ENCODE results near the gene PPARA.

Gene PPARA

GRCh38 chr22:46110215-46110614 is 40.1 kb upstream of the PPARA start:
- no peaks in the 10 kb centered on the region for H3K9me3 ChIP-seq (ENCODE audit: insufficient read depth, low read length)
- no peak overlapping the region for H3K4me2 ChIP-seq (ENCODE audit: low read length)
- H2AFZ ChIP-seq (ENCODE audit: low read depth, low read length) = no peak overlapping the region
- H3K36me3 ChIP-seq (replicated peaks; ENCODE audit: low read depth, low read length) = no peaks in the 10 kb centered on the region
- no peak overlapping the region for H3K27ac ChIP-seq (ENCODE audit: low read length)
- no peak overlapping the region for H3K9ac ChIP-seq (ENCODE audit: low read length)
- no peaks in the 10 kb centered on the region for H4K20me1 ChIP-seq (ENCODE audit: insufficient read depth, low read length)
- peaks cover 15% of the 10 kb centered on the region; the same call in 1 of the 2 replicates for H3K4me1 ChIP-seq (ENCODE audit: low read length)
- H3K4me3 ChIP-seq (ENCODE audit: low read length) = no peak overlapping the region
- H3K27me3 ChIP-seq (ENCODE audit: low read depth, low read length) = no peaks in the 10 kb centered on the region
- no peaks in the 10 kb centered on the region for H3K79me2 ChIP-seq (ENCODE audit: low read length)
- TF ChIP-seq, protein P1, sequence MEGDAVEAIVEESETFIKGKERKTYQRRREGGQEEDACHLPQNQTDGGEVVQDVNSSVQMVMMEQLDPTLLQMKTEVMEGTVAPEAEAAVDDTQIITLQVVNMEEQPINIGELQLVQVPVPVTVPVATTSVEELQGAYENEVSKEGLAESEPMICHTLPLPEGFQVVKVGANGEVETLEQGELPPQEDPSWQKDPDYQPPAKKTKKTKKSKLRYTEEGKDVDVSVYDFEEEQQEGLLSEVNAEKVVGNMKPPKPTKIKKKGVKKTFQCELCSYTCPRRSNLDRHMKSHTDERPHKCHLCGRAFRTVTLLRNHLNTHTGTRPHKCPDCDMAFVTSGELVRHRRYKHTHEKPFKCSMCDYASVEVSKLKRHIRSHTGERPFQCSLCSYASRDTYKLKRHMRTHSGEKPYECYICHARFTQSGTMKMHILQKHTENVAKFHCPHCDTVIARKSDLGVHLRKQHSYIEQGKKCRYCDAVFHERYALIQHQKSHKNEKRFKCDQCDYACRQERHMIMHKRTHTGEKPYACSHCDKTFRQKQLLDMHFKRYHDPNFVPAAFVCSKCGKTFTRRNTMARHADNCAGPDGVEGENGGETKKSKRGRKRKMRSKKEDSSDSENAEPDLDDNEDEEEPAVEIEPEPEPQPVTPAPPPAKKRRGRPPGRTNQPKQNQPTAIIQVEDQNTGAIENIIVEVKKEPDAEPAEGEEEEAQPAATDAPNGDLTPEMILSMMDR (IDR thresholded peaks at IDR 0.05; ENCODE audit: low read depth, low read length) = no peak
- no peak for TF ChIP-seq EZH2phosphoT487 (IDR thresholded peaks at IDR 0.05; ENCODE audit: low read depth)

DNA sequence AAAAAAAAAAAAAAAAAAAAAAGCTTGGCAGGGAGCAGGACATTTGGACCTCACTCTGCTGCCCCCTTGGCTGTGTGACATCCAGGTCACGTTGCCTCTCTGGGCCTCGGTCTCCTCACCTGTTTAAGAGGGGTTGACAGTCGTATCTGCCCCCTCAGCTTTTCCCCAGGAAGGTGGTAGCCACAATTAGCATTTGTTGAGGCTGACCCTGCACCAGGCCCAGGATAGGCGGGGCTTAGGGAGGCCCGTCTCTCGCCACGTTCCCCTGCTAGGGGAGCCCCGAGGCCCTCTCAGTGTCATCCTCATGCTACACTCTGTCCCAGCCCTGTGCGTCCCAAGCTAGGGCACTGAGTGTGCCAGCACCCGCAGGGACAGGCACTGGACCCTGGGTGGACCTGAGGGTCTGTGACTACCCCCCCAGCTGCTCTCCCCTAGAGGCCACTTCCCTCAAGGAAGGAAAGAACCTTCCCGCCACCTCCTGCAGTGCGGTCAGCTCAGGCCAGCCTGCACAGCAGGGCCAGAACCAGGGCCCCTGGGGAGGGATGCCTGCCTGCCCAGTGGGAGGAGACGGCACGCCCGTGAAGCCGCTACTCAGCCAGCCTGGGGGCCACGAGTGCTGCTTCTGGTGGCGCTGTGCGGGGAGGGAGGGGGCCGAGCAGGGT is 38.5 kb upstream of the PPARA start:
- no peak overlapping the region for H3K4me2 ChIP-seq (ENCODE audit: low read length)
- H3K79me2 ChIP-seq (ENCODE audit: low read length) = no peaks in the 10 kb centered on the region
- no peak overlapping the region for H2AFZ ChIP-seq (ENCODE audit: low read depth, low read length)
- H3K27me3 ChIP-seq (ENCODE audit: low read depth, low read length) = no peaks in the 10 kb centered on the region
- no peak overlapping the region for H3K27ac ChIP-seq (ENCODE audit: low read length)
- H4K20me1 ChIP-seq (ENCODE audit: insufficient read depth, low read length) = no peaks in the 10 kb centered on the region
- no peak overlapping the region for H3K4me3 ChIP-seq (ENCODE audit: low read length)
- H3K36me3 ChIP-seq (replicated peaks; ENCODE audit: low read depth, low read length) = no peaks in the 10 kb centered on the region
- H3K4me1 ChIP-seq (ENCODE audit: low read length) = peaks cover 18% of the 10 kb centered on the region
- no peak overlapping the region for H3K9ac ChIP-seq (ENCODE audit: low read length)
- TF ChIP-seq, protein P1 (IDR thresholded peaks at IDR 0.05; ENCODE audit: low read depth, low read length) = no peak
- TF ChIP-seq EZH2phosphoT487 (IDR thresholded peaks at IDR 0.05; ENCODE audit: low read depth) = no peak
- H3K9me3 ChIP-seq (ENCODE audit: insufficient read depth, low read length) = no peaks in the 10 kb centered on the region

GRCh38 chr22:46112405-46112804 is 37.9 kb upstream of the PPARA start:
- Histone ChIP-seq H4K20me1 (ENCODE audit: insufficient read depth, low read length) (no peaks in the 10 kb centered on the region), H3K4me2 (ENCODE audit: low read length) (no peak overlapping the region), H3K4me3 (ENCODE audit: low read length) (no peak overlapping the region), H3K9ac (ENCODE audit: low read length) (no peak overlapping the region), H3K9me3 (ENCODE audit: insufficient read depth, low read length) (no peaks in the 10 kb centered on the region), H3K36me3 (replicated peaks; ENCODE audit: low read depth, low read length) (no peaks in the 10 kb centered on the region), H3K79me2 (ENCODE audit: low read length) (no peaks in the 10 kb centered on the region), H3K4me1 (ENCODE audit: low read length) (peaks cover 24% of the 10 kb centered on the region), H3K27ac (ENCODE audit: low read length) (no peak overlapping the region), H2AFZ (ENCODE audit: low read depth, low read length) (no peak overlapping the region), H3K27me3 (ENCODE audit: low read depth, low read length) (no peaks in the 10 kb centered on the region)
- TF ChIP-seq, protein P1 (IDR thresholded peaks at IDR 0.05; ENCODE audit: low read depth, low read length) = no peak
- TF ChIP-seq EZH2phosphoT487 (IDR thresholded peaks at IDR 0.05; ENCODE audit: low read depth) = no peak

DNA sequence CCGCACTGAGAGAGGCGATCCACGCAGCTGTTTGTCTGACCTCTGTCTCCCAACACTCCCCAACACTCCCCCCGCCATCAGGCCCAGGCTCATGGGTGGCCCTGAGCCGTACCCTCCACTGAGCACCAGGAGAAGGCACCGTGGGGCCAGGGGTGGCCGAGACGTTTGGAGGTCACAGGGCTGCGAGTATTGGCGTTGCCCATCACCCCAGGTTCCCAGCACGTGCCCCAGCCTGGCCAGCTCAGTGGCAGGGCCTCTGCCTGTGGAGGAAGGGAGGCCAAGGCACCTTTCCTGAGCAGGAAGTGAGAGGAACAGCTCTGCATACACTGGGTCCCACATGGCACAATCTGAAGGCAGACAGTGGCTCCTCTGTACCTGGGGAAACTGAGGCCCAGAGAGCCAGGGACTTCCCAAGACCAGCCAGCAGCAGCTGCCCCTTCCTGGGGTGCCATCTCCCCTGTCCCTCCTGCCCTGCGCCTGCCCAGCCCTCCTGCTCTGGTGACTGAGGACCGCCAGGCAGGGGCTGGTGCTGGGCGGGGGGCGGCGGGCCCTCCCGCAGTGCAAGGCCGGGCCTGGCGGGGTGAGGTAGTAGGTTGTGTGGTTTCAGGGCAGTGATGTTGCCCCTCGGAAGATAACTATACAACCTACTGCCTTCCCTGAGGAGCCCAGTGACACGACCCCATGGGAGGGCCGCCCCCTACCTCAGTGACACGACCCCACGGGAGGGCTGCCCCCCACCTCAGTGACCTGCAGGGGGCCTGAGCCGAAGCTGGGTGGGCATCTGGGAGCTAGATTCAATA is 37.0 kb upstream of the PPARA start:
- no peaks in the 10 kb centered on the region for H3K36me3 ChIP-seq (replicated peaks; ENCODE audit: low read depth, low read length)
- no peak overlapping the region for H3K27ac ChIP-seq (ENCODE audit: low read length)
- no peak overlapping the region for H3K4me2 ChIP-seq (ENCODE audit: low read length)
- no peaks in the 10 kb centered on the region for H4K20me1 ChIP-seq (ENCODE audit: insufficient read depth, low read length)
- H3K9me3 ChIP-seq (ENCODE audit: insufficient read depth, low read length) = no peaks in the 10 kb centered on the region
- TF ChIP-seq, protein P1 (IDR thresholded peaks at IDR 0.05; ENCODE audit: low read depth, low read length) = no peak
- no peak overlapping the region for H3K4me3 ChIP-seq (ENCODE audit: low read length)
- H3K79me2 ChIP-seq (ENCODE audit: low read length) = no peaks in the 10 kb centered on the region
- no peaks in the 10 kb centered on the region for H3K27me3 ChIP-seq (ENCODE audit: low read depth, low read length)
- no peak overlapping the region for H3K9ac ChIP-seq (ENCODE audit: low read length)
- peaks cover 32% of the 10 kb centered on the region for H3K4me1 ChIP-seq (ENCODE audit: low read length)
- no peak overlapping the region for H2AFZ ChIP-seq (ENCODE audit: low read depth, low read length)

Data from OCI-LY3 (cell line).